Lower leg skin (tissue), 4 donors: ENCODE results near the gene TRMT112. TPM values are rescaled to one million over a fixed set of nuclear protein-coding genes. Genes with fewer than 3 reads are reported as not detected.

ENCODE experiments used
- DNase-seq, 2 donors: peaks; one replicate each; pipeline ENCODE4 v3.0.0-alpha.2; 2019; ENCODE audit warnings: low spot score in 2 of 2
- H3K4me3 ChIP-seq: fragments of 200-600 bp; sonication (generic); 2 replicates; pipeline ENCODE4 v1.5.1; 2017; ENCODE audit warnings: mild to moderate bottlenecking, low read depth; ENCODE audit not compliant: poor library complexity, severe bottlenecking
- POLR2A ChIP-seq, 2 donors: fragments of 450-650 bp; IDR thresholded peaks; one replicate each; pipeline ENCODE4 v1.6.1; 2016 to 2017; ENCODE audit warnings: antibody characterized with exemption in 2 of 2, mild to moderate bottlenecking in 1 of 2, moderate library complexity in 1 of 2
- WGBS, 2 donors: methylation state at CpG; one replicate each; pipeline ENCODE4 v1.1.5; 2018; 5-methylcytosine and 5-hydroxymethylcytosine counted together
- intact Hi-C: fragments of 100-400 bp; cut with DNase I; formaldehyde crosslinking; loops from one replicate; pipeline ENCODE4 v1.15.0; 2023; ENCODE audit warnings: low total_unique reads
- total RNA-seq, 4 donors: library from RNA; depleted of rRNA; stranded (reverse); fragments of >200 nt; gene quantifications; one replicate each; pipeline ENCODE4 v1.1.0, GENCODE V29; 2016
- TF ChIP-seq, protein P1 (sequence below), 3 donors: fragments of 450-650 bp; IDR thresholded peaks; one replicate each; pipeline ENCODE4 v1.5.1; 2016; ENCODE audit warnings: antibody characterized with exemption in 3 of 3, mild to moderate bottlenecking in 3 of 3, moderate library complexity in 2 of 3

Gene TRMT112
- total RNA-seq, 4 donors from 2014 or later = 199 to 356 (median 255) TPM

DNA sequence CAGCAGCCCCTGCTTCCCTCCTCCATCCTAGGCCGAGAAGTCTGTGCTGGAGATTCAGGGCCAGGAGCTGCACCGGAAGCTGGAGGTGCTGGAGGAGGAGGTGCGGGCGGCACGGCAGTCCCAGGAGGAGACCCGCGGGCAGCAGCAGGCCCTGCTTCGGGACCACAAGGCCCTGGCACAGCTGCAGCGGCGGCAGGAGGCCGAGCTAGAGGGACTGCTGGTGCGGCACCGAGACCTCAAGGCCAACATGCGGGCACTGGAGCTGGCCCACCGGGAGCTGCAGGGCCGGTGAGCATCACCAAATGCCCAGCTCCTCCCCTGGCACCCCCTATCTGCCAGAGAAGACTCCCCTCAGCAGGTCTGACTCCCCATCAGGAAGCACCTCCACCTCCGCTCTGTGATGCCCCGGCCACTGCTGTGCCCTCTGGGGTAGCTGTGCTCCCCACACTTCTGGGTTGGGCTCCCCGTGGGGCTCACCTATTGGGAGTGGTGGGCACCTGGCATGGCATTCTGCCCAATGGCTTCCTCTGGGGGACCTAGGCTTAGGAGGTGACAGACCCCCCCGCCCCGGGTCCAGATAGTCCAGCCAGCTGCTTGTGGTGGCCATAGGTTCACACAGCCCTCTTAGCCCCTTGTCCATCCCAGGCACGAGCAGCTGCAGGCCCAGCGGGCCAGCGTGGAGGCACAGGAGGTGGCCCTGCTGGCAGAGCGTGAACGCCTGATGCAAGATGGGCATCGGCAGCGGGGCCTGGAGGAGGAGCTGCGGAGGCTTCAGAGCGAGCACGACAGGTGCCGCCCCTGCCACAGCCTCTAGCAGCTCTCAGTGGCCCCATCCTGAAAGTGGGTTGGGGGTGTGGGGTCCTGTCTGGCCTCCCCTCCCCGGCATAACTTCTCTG lies 35.0 kb upstream of the TRMT112 start:
- TF ChIP-seq, protein P1, sequence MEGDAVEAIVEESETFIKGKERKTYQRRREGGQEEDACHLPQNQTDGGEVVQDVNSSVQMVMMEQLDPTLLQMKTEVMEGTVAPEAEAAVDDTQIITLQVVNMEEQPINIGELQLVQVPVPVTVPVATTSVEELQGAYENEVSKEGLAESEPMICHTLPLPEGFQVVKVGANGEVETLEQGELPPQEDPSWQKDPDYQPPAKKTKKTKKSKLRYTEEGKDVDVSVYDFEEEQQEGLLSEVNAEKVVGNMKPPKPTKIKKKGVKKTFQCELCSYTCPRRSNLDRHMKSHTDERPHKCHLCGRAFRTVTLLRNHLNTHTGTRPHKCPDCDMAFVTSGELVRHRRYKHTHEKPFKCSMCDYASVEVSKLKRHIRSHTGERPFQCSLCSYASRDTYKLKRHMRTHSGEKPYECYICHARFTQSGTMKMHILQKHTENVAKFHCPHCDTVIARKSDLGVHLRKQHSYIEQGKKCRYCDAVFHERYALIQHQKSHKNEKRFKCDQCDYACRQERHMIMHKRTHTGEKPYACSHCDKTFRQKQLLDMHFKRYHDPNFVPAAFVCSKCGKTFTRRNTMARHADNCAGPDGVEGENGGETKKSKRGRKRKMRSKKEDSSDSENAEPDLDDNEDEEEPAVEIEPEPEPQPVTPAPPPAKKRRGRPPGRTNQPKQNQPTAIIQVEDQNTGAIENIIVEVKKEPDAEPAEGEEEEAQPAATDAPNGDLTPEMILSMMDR (IDR thresholded peaks at IDR 0.05) = no peak
- no peak for TF ChIP-seq POLR2A (IDR thresholded peaks at IDR 0.05)
- 93 to 94% methylated on average over 23 to 32 of the region's 33 CpGs for WGBS, 2 donors
- no peak overlapping the region for H3K4me3 ChIP-seq
- DNase-seq = no peak
- intact Hi-C loops = no loop called here

DNA sequence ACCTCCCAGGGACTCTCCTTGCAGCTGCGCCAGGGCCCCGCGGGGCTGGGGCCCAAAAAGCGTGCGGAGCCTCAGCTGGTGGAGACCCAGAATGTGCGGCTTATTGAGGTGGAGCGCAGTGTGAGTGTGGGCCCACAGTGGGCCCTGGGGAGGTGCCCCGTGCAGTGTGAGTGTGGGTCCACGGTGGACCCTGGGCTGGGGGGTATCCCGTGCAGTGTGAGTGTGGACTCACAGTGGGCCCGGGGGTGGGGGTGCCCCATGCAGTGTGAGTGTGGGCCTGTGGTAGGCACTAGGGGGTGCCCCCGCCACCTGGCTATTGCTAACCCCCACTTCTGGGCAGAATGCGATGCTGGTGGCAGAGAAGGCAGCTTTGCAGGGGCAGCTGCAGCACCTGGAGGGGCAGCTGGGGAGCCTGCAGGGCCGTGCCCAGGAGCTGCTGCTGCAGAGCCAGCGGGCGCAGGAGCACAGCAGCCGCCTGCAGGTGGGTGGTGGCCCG lies 33.8 kb upstream of the TRMT112 start:
- no peak for DNase-seq
- no peak overlapping the region for H3K4me3 ChIP-seq
- intact Hi-C loops = no loop called here
- 90 to 95% methylated on average over 14 to 15 of the region's 18 CpGs for WGBS, 2 donors
- TF ChIP-seq POLR2A (IDR thresholded peaks at IDR 0.05) = no peak
- TF ChIP-seq, protein P1 (IDR thresholded peaks at IDR 0.05) = no peak

DNA sequence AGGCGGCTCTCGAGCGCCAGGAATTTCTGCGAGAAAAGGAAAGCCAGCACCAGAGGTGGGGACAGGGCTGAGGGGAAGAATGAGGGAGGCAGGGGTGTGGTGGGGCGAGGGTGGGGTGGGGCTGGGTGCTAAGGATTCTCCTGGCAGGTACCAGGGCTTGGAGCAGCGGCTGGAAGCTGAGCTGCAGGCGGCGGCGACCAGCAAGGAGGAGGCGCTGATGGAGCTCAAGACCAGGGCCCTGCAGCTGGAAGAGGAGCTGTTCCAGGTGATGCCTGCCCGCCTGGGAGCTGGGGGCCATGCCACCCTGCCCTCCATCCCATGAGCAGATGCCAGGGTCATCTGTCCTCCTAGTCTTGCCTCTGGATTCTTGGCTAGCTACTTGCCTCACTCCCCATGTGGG lies 32.0 kb upstream of the TRMT112 start:
- intact Hi-C loops = no loop called here
- no peak overlapping the region for H3K4me3 ChIP-seq
- WGBS, 2 donors = 59 to 60% methylated on average over 10 to 11 of the region's 11 CpGs
- TF ChIP-seq, protein P1 (IDR thresholded peaks at IDR 0.05) = no peak
- TF ChIP-seq POLR2A (IDR thresholded peaks at IDR 0.05) = no peak
- DNase-seq = no peak

DNA sequence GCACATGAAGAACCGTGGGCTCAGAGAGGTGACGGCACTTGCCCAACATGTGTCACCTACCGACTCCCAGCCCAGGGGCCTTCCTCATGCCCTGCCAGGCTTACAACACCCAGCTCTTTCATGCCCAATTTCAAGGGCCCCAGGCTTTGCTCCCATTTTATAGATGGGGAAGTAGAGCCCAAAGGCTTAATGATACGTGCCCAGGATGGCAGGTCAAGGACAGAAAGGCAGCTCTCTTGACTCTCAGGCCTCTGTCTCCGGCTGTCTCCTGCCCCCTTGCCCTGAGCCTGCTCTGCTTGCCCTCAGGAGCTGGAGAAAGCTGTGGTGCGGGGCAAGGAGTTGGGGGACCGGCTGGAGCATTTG lies 31.6 kb upstream of the TRMT112 start:
- DNase-seq = no peak

DNA sequence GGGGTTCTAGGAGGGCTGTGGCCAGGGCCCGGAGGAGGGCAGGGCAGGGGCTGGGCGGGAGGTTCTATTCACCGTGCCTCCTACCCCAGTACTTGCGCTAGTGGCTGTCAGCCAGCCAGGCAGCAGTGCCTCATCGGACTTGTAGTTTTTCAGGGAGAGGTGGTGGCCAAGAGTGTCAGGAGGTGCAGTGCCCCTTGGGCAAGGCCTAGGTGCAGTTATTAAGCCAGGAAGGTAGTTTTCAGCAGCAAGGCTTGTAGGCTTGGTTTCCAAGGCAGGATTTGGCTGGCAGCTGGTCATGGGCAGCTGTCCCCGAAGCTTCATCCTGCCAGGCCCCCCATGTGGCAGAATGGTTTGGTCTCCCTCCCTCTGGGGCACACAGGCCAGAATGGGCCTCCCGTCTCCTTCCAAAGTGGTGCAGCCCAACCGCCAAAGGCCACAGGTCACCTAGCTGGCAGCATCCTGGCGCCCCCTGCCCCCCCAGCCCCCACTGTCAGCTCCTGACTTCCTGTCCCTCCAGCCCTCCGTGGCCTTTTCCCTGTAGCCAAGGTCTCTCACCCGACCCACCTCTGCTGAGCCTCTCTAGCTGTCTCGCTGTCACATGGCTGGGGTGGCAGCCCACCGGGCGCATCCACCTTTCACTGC lies 31.1 kb upstream of the TRMT112 start:
- DNase-seq = no peak
- TF ChIP-seq, protein P1 (IDR thresholded peaks at IDR 0.05) = no peak
- no peak for TF ChIP-seq POLR2A (IDR thresholded peaks at IDR 0.05)
- no peak overlapping the region for H3K4me3 ChIP-seq
- WGBS, 2 donors = 57 to 66% methylated on average over 13 to 14 of the region's 14 CpGs
- intact Hi-C loops = no loop called here

More for the DNA sequence above, 31.6 kb upstream of the TRMT112 start:
- TF ChIP-seq, protein P1 (IDR thresholded peaks at IDR 0.05) = no peak
- no peak for TF ChIP-seq POLR2A (IDR thresholded peaks at IDR 0.05)
- H3K4me3 ChIP-seq = no peak overlapping the region
- intact Hi-C loops = no loop called here
- 69 to 72% methylated on average over 7 of the region's 7 CpGs for WGBS, 2 donors
